Posterior cingulate gyrus (tissue), 11 donors: ENCODE data around the gene CLSTN3.
A peak's percentile ranks its signal among the peaks of the same experiment; 100 is the strongest.

Experiments used
- DNase-seq, 10 donors: peaks; one replicate each; pipeline versions ENCODE4 v3.0.0 to v3.0.0-alpha.2; 2020 to 2021; ENCODE audit warnings: mixed read lengths in 3 of 10
- intact Hi-C: fragments of 100-400 bp; cut with DNase I; formaldehyde crosslinking; loops from one replicate; pipeline ENCODE4 v1.15.1; 2023

Gene CLSTN3

DNA sequence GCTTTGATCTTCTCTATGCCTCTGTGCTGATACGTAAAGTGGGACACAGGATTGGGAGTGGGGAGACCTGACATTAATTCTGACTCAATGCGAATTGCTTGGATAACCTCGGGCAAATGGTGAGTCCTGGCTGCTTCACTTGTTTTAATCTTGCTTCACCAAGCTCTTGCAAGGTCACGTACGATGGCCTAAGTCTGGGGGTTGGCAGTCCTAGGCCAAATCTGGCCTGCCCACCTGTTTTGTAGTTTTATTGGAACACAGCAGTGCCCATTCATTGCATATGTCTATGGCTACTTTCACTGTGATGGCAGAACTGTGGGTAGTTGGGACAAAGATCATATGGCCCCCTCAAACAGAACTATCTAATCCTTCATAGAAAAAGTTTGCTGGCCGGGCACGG lies 13.4 kb downstream of the CLSTN3 start:
- intact Hi-C loops = loop anchor here (10.0 kb wide), 1 partner anchor 501 kb away; no protein-coding TSS in a partner anchor
- DNase-seq = peak in 1 of 10 donors; percentile 8

DNA sequence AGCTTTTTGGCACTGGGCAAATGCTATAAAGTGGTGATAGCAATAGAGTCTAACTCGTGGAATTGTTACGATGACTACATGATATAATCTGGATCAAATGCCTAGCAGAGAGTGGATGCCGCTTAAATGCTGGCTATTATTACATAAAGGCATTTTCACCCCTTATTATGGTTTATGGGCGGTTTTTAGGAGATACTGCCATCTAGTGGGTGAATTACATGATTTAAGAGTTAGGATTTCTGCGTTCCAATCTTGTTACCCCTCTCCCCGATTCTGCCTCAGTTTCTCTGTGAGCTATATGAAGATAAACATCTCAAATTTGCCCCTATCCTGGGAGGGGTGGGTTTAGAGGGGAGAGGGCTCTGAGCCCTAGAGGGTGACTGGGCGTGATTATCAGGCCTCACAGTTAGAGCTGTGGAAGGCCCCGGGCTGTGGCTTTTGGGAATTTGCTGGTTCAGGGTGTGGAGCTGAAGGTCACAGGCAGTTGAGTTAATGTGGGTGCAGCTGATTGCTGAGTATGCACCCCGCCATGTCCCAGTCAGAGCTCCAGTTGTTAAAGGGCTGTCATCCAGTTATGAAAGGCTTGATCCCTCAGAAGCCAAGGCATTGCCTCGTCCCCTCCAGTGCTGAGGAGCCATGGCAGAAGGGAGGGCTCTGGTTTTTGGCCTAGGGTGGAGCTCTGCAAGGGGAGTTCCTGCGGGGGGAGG lies 14.4 kb downstream of the CLSTN3 start:
- intact Hi-C loops = loop anchor here (10.0 kb wide), 1 partner anchor 500 kb away; no protein-coding TSS in a partner anchor
- no peak for DNase-seq

DNA sequence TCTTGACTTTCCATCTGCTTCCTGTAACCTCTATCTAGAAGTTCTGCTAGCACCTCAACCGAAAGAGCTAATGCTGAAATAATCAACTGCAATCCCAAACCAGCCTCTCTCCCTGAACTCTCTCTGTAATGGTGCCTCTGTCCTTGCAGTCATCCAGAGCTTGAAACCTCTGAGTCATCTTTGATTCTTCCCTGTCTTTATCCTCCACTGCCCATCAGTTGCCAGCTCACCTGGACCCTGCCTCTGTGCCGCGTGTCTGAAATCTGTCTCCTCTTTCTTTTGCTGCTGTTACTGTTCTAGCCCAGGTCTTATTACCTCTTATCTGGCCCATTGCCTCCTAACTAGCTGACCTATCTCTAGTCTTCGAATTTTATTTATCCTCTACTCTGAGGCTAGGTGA lies 15.5 kb downstream of the CLSTN3 start:
- intact Hi-C loops = loop anchor here (10.0 kb wide), 1 partner anchor 499 kb away; no protein-coding TSS in a partner anchor
- no peak for DNase-seq

DNA sequence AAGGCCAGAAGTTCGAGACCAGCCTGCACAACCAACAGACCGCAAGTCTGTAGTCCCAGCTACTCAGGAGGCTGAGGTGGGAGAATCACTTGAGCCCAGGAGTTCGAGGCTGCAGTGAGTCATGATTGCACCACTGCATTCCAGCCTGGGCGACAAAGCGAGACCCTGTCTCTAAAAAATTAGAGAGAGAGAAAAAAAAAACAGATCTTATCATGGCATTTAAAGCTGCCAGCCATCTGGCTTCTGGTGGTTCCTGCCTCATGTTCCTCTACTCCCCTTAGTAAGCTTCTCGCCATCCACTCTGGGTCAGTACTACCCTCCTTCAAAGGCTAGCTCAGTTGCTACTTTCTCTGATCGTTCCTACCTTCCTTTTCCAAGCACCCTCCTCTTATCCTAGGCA lies 16.1 kb downstream of the CLSTN3 start:
- intact Hi-C loops = loop anchor here (10.0 kb wide), 1 partner anchor 499 kb away; no protein-coding TSS in a partner anchor
- no peak for DNase-seq

DNA sequence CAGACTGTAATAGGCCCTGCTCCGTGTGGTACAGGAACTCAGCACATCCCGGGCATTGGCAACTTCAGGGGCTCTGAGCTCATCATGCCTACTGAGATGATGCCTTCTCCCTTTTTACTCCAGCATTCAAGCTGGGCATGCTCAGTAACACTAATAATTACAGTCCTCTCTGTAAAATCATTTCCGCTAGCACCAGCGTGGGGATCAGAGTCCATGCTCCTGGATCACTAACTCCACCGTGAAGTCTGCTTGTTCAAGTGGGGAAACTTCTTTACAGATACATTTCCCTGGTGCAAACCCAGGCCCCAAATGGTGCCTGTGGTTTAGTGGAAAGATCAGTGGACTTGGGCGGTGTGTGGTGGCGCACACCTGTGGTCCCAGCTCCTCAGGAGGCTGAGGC lies 16.7 kb downstream of the CLSTN3 start:
- intact Hi-C loops = loop anchor here (10.0 kb wide), 1 partner anchor 498 kb away; no protein-coding TSS in a partner anchor
- no peak for DNase-seq

DNA sequence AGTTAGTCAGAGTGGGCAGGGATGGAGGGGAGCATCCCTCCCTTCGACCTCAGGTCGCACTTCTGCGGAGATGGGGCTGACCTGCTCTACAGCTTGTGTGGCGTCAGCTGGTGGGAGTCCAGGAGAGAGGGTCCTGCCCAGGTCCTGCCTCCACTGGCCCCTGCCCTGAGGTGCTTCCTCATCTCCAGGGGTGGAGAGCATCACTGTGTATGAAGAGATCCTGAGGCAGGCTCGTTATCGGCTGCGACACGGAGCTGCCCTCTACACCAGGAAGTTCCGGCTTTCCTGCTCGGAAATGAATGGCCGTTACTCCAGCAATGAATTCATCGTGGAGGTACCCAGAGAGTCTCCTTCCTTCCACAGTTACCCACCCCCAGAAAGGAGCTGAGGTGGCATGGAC lies 20.2 kb downstream of the CLSTN3 start:
- DNase-seq = peak in 1 of 10 donors; percentile 46
- intact Hi-C loops = no loop called here

DNA sequence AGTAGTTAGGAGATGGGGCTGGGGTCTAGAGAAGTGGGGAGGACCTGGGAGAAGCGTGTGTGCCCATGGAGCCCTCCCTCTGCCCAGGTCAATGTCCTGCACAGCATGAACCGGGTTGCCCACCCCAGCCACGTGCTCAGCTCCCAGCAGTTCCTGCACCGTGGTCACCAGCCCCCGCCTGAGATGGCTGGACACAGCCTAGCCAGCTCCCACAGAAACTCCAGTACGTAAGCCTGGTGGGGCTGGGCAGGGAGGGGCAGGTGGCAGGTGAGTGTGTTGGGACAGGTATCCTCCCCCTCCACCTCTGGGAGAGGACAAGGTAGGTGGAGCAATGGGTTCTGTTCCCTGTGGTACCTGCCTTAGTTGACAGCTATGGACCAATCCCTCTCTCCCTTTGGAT lies 20.7 kb downstream of the CLSTN3 start:
- no peak for DNase-seq
- intact Hi-C loops = no loop called here

DNA sequence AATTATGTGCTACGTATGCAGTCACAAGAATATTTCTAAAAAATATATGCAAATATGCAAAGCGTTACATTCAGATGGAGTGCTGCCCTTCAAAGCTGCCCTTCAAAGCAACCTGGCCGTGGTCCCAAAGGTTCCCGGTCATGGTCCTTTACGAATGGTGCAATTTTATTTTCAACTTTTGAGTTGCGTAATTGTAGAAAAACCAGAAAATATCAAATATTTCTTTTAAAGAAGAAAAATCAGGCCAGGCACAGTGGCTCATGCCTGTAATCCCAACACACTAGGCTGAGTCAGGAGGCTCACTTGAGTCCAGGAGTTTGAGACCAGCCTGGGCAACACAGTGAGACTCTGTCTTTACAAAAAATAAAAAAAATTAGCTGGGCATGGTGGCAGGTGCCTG lies 21.4 kb downstream of the CLSTN3 start:
- intact Hi-C loops = no loop called here
- no peak for DNase-seq

DNA sequence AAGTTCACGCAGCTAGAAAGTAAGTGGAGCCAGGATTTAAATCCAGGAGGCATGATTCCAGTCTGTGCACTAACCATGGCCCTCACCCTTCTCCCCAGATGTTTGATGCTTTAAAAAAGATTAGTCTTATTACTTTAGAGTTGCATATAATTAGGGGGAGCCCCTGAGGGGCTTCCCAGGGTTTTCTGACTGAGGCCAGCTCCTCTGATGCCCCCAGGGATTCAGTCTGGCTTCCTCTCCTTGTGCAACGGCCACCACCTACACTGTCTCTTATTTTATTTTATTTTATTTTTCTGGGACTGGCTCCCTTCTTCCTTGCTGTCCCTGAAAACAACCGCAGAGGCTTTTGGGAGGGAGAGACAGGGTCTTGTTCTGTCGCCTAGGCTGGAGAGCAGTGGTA lies 22.6 kb downstream of the CLSTN3 start:
- DNase-seq = no peak
- intact Hi-C loops = no loop called here

DNA sequence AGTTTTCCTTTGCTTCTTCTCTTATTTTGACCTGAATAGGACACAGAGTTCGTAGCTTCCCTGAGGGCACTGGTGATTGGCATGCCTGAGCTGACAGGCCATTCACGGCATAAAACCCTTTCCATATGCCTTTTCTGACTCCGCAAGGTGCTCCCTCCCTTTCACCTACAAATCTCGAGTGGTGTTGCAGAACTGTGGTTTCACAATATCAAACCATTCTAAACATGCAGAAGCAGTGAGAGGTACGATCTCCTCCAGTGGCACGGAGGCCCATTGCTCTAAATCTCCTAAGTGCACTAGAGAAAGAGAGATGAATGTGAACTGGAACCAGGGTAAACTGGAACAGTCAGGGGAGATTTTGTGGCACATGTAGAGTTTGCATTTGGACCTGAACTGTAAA lies 23.9 kb downstream of the CLSTN3 start:
- no peak for DNase-seq
- intact Hi-C loops = no loop called here

DNA sequence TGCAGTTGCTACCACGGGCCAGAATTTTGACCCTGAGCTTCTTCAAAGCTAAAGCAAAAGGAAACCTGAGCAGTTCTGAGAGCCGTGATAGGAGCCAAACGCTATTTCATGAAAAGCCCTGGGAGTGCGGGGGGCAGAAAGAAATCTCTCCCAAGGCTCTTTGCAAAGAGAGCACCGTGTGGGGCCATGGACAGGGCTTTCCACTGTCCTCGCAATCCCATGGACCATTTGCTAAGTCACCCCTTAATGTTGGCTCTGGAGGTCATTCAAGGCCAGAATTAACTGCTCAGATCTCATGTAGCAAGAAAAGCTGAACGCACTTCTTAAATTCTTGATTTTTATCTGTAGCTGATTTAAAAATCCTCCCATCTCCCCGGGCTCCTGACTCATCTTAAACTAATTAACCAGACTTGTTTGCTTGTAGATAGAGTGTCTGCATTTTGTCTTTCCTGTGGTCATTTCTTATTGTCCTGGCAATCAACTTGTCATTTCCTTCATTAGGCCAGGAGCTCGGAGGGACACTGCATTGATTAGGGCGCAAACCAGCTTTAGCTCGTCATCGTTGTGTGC lies 24.8 kb downstream of the CLSTN3 start:
- intact Hi-C loops = no loop called here

DNA sequence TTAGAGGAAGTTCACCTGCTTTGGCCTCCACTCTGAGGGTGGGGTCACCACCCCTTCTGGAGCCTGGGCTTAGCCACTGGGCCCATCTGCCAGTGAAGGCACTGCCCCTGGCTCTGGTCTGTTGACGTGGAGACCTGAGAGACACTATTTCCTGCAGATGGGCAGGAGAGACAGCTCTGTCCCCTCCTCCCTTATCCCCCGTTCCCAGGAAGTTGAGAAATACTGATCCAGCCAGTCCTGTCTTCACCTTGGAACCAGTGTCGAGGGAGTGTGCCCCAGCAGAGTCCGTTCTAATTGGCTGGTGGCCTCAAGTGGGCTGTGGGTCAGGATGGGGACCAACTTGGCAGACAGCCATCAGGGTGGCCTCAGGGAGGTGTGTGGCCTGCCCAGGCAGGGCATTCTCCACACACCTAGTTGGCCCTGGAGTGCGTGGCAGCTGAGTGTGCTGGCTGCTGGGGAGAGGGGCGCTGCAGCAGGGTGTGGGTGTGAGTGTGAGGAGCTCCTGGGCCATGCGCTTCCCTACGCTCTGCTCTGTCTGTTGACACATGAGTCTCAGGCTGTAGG lies 25.4 kb downstream of the CLSTN3 start:
- intact Hi-C loops = no loop called here
- DNase-seq = peak in 3 of 10 donors; percentile 46 to 88 (median 81)

More for the DNA sequence above, 24.8 kb downstream of the CLSTN3 start:
- no peak for DNase-seq

DNA sequence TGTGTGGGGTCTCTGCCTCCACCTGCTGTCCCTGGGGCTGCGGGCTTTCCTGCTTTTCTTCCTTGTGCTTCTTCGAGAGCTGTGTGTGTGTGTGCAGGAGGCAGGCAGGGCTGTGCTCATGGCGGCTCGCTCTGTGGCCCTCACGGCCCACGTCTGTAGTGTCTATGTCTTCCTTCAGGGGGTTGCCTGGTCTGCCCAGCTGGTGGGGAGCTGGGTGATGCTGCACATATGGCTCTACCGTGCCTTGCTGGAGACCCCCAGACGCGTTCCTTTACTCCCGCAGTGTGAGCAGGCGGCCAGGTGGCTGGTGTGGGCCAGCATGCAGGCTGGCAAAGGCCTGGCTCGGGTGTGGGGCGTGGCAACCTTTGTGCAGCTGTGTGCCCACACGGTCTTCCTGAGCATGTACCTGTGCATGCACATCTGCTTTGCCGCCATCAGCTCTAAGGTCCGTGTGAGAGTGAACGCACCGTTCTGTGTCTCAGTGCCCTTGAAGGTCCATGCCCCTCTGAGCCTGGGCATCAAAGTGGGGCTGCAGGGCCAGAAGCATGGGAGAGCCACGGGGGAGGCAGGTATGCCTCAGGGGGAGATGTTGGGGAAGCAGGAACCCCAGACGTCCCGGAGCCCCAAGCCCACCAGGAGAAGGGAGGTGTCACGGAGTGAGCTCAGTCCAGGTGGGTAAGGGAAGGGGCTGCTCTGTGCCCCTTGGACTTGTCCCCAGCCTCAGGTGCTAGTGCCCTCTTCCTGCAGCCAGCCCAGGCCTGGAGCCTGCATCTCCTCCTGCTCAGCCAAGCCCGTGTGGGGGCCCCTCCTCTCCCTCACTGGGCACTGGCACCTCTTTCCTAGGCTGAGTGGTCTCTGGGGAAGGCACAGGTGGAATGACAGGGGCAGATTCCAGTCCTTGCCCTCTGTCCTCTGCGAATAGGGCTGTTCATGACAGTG lies 26.4 kb downstream of the CLSTN3 start:
- DNase-seq = peak in 1 of 10 donors; percentile 78
- intact Hi-C loops = no loop called here

DNA sequence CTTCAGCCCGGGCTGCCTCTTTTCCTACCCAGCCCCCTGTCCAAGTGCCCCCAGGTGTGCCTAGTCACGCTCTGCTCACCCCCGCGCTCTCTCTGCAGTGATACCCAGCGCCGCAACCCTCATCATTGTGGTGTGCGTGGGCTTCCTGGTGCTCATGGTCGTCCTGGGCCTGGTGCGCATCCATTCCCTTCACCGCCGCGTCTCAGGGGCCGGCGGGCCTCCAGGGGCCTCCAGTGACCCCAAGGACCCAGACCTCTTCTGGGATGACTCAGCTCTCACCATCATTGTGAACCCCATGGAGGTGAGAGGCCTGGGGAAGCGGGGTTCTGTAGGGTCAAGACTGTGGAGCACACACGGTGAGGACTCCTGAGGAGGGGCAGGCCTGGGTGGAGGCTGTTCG lies 27.2 kb downstream of the CLSTN3 start:
- intact Hi-C loops = no loop called here
- no peak for DNase-seq

DNA sequence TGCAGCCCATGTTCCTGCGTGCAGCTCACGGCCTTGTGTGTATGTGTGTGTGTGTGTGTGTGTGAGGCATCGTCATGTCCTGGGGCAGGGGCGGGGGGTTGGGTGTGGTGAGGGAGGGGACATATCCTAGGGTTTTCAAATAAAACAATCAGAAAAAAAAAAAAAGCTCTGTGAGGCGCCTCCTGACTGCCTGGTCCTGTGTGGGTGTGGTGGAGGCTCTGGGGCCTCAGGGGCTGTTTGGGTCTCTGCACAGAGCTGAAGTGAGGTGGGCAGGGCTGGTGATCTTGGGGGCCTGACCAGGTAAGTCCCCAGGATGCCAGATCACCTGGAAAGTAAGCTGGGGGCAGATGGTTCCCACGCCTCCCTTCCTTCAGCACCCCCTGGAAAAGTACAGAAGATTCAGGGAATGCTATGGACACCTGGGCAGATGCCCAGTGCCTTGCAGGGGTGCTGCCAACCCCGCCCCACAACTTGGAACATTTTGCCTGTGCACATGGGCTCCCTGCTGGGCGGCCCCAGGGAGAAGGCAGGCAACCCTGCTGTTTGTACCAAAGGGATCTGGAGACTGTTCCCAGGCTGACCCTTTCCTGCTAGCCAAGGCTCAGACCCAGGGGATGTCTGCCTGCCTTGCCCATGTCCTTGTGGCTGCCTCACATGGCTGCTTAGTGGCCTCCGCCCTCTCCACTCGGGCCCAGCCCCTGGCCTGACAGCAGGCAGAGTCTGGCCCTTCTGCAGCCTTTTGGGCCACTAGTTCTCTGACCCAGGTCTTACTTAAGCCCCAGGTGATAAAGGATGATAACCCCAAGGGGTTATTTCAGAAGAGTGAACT lies 28.8 kb downstream of the CLSTN3 start:
- DNase-seq = peak in 8 of 10 donors; percentile 45 to 94 (median 58)
- intact Hi-C loops = no loop called here

DNA sequence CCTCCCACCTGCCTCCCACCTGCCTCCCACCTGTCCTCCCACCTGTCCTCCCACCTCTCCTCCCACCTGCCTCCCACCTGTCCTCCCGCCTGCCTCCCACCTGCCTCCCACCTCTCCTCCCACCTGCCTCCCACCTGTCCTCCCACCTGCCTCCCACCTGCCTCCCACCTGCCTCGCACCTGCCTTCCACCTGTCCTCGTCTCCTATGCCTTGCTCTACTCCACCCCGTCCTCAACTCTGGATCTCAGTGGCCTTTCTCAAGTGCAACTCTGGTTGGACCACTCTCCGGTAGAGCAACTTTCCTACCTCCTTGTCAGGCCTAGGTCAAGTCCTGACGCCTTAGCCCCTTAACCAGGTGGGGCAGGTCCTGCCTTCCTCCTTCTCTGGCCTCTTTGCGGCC lies 30.0 kb downstream of the CLSTN3 start:
- intact Hi-C loops = no loop called here
- no peak for DNase-seq

DNA sequence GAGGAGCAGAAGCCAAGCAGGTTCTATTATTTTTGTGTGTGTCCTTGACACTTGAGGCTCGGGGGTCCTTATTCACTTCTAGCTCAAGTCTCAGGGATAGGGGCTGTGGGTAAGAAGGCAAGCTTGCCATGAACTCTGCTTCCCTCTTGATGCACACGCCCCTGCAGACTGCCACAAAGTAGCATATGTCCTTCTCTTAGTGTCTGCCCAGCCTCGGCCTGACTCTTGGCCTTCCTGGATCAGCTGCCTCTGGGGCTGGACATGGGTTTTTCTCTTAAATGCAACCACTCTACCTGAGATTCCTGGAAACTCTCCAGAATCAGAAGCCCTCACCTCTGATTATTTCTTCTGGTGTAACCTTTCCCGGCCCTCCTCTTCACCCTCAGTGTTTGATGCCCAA lies 31.2 kb downstream of the CLSTN3 start:
- no peak for DNase-seq
- intact Hi-C loops = no loop called here

DNA sequence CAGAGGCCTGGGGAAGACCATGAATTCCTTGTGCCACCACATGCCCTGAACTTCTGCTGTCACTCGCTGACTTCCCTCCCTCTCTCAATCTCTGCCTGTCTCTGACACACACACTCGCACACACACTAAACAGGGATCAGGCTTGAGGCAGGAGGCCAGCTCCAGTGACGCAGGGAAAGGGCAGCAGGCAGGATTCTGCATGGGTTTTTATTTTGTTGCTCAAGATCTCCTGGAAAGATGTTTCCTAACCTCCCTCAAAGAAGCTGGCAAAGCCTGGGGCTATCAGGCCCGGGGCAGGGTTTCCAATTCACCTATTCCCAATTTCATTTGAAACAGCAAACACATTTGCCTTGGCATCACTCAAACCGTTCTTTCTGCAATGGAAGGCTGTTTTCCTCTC lies 31.6 kb downstream of the CLSTN3 start:
- DNase-seq = no peak
- intact Hi-C loops = no loop called here

DNA sequence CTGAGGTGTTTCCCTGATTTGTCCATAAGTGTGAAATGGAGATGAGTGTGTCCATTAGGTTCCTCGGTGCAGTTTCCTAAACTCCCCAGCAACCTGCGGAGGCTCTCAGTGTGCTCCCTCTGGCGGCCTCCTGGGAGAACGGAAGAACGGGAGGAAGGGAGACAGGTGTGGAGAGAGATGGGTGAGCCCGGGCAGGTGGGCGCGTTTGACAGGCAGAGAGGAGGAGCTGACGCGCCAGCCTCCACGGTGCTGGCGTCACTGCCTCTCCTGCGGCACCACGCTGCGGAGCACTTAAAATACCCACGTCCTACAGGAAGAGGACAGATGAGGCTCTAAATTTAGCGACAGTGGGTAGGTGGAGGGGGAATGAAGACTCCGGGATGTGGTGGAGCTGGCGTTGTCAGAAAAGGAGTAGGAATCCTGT lies 32.5 kb downstream of the CLSTN3 start:
- intact Hi-C loops = no loop called here
- DNase-seq = peak in 9 of 10 donors; percentile 17 to 95 (median 64)

DNA sequence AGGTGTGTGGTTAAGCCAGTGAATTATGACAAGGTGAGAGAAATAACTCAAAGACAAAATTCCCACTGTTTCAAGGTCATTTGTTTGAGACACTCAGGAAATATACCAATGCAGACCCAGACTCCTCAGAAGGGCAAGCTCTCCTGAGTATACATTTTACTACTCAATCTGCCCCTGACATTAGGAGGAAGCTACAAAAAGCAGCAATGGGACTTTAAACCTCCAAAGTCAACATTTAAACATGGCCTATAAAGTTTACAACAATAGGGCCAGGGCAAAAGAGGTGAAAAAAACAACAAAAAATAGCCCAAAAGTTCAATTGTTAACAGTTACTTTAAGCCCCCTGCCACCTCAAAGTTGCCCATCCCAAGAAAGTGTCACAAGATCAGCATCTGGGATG lies 39.8 kb downstream of the CLSTN3 start:
- intact Hi-C loops = no loop called here
- DNase-seq = no peak
